Inferior parietal cortex (tissue), 1 donor: Measurements from ENCODE around the gene ZNF502.
"Not testable (repeated sequence)": the region's sequence is repeated elsewhere in the genome, so short reads cannot be mapped to it uniquely, and the experiment has no call there.

Experiments used
- DNase-seq: peaks from one replicate; pipeline ENCODE4 v3.0.0-alpha.2; 2016; ENCODE audit errors: extremely low spot score

ZNF502 gene

GRCh38 chr3:44712455-44713075 lies at the start of gene ZNF502:
Gene ZNF502 (plus strand): TSS chr3:44712660. CDS start chr3:44720262, 7,602 bp downstream.
- DNase-seq = peak; percentile 90

GRCh38 chr3:44665173-44665572 lies 47.3 kb upstream of the ZNF502 start:
- DNase-seq = no peak

- DNase-seq = no peak
Observed at GRCh38 chr3:44666346-44666745, 46.1 kb upstream of the ZNF502 start.

GRCh38 chr3:44669760-44670159 lies 42.7 kb upstream of the ZNF502 start:
- no peak for DNase-seq

GRCh38 chr3:44673466-44673865 lies 39.0 kb upstream of the ZNF502 start:
- not testable (repeated sequence) for DNase-seq

- DNase-seq = no peak
Observed at GRCh38 chr3:44674211-44674610, 38.2 kb upstream of the ZNF502 start.

- DNase-seq = no peak
Observed at GRCh38 chr3:44678480-44679116, 33.9 kb upstream of the ZNF502 start.

GRCh38 chr3:44680921-44681455 lies 31.5 kb upstream of the ZNF502 start:
- no peak for DNase-seq

GRCh38 chr3:44682182-44682896 lies 30.1 kb upstream of the ZNF502 start:
- DNase-seq = no peak

GRCh38 chr3:44685128-44685800 lies 27.2 kb upstream of the ZNF502 start:
- peak; percentile 65 for DNase-seq

GRCh38 chr3:44687898-44688297 lies 24.6 kb upstream of the ZNF502 start:
- DNase-seq = no peak

- no peak for DNase-seq
Observed at GRCh38 chr3:44721231-44722102, 9.0 kb downstream of the ZNF502 start.

- DNase-seq = no peak
Observed at GRCh38 chr3:44722103-44722401, 9.6 kb downstream of the ZNF502 start.

- DNase-seq = peak; percentile 88
Observed at GRCh38 chr3:44729384-44729910, 17.0 kb downstream of the ZNF502 start, which contains the start of gene ZNF501. Gene ZNF501 (plus strand): TSS chr3:44729635. CDS start chr3:44734422, 4,787 bp downstream.

- DNase-seq = no peak
Observed at GRCh38 chr3:44734646-44735168, 22.2 kb downstream of the ZNF502 start.

GRCh38 chr3:44761101-44761423 lies 48.6 kb downstream of the ZNF502 start:
- DNase-seq = no peak

- peak; percentile 98 for DNase-seq
Observed at GRCh38 chr3:44761424-44762169, 49.1 kb downstream of the ZNF502 start, which contains the start of the genes KIAA1143 and KIF15. Gene KIAA1143 (minus strand): TSS chr3:44761619. CDS start chr3:44761602, 17 bp downstream. Gene KIF15 (plus strand): TSS chr3:44761794. CDS start chr3:44761866, 72 bp downstream.

- DNase-seq = peak; percentile 5
Observed at GRCh38 chr3:44762170-44762677, 49.8 kb downstream of the ZNF502 start.

GRCh38 chr3:44762690-44763089 lies 50.2 kb downstream of the ZNF502 start:
- DNase-seq = no peak

GRCh38 chr3:44764248-44764647 lies 51.8 kb downstream of the ZNF502 start:
- DNase-seq = no peak
